Smooth muscle cell (in vitro differentiated cells): ENCODE results near the gene MED23. TPM values are rescaled to one million over a fixed set of nuclear protein-coding genes. Genes with fewer than 3 reads are reported as not detected.

ENCODE experiments used
- DNase-seq: peaks from one replicate; lab custom pipeline; 2025; ENCODE audit not compliant: unreplicated experiment; lab: John Stamatoyannopoulos, UW
- H2AFZ ChIP-seq: fragments of 200-600 bp; sonication (generic); 2 replicates; pipeline ENCODE4 v1.6.0; 2016; ENCODE audit warnings: antibody characterized with exemption, low read depth, mild to moderate bottlenecking
- H3F3A ChIP-seq: fragments of 200-600 bp; sonication (generic); 2 replicates; pipeline ENCODE4 v1.6.0; 2017; ENCODE audit warnings: antibody characterized with exemption, low read depth
- H3K27ac ChIP-seq: fragments of 200-600 bp; sonication (generic); 2 replicates; pipeline ENCODE4 v1.5.1; 2016; ENCODE audit warnings: low read depth, mild to moderate bottlenecking
- H3K27me3 ChIP-seq: fragments of 200-600 bp; sonication (generic); 2 replicates; pipeline ENCODE4 v1.6.1; 2016; ENCODE audit warnings: low read depth, mild to moderate bottlenecking
- H3K36me3 ChIP-seq: fragments of 200-600 bp; sonication (generic); 2 replicates; pipeline ENCODE4 v1.5.1; 2016; ENCODE audit warnings: low read depth
- H3K4me1 ChIP-seq: fragments of 200-600 bp; sonication (generic); 2 replicates; pipeline ENCODE4 v1.5.1; 2016; ENCODE audit warnings: low read depth
- H3K4me2 ChIP-seq: fragments of 200-600 bp; sonication (generic); 2 replicates; pipeline ENCODE4 v1.6.0; 2016; ENCODE audit warnings: mild to moderate bottlenecking
- H3K4me3 ChIP-seq: fragments of 200-600 bp; sonication (generic); 2 replicates; pipeline ENCODE4 v1.5.1; 2016; ENCODE audit warnings: mild to moderate bottlenecking
- H3K79me2 ChIP-seq: fragments of 200-600 bp; sonication (generic); 2 replicates; pipeline ENCODE4 v1.6.0; 2016; ENCODE audit warnings: low read depth, mild to moderate bottlenecking
- H3K9ac ChIP-seq: fragments of 200-600 bp; sonication (generic); 2 replicates; pipeline ENCODE4 v1.6.0; 2016; ENCODE audit warnings: low read depth
- H3K9me3 ChIP-seq: fragments of 200-600 bp; sonication (generic); replicated peaks from 2 replicates; pipeline ENCODE4 v1.5.1; 2016; ENCODE audit warnings: low read depth
- H4K20me1 ChIP-seq: fragments of 200-600 bp; sonication (generic); 2 replicates; pipeline ENCODE4 v1.6.0; 2016; ENCODE audit warnings: low read depth
- CTCF ChIP-seq: fragments of 200-600 bp; sonication (generic); IDR thresholded peaks from 2 replicates; pipeline ENCODE4 v1.5.1; 2017; ENCODE audit warnings: borderline replicate concordance, mild to moderate bottlenecking, antibody characterized with exemption; ENCODE audit not compliant: insufficient read depth, poor library complexity, severe bottlenecking
- WGBS: methylation state at CpG from one replicate; pipeline ENCODE4 v1.1.7; 2016; ENCODE audit warnings: low lambda C conversion rate; 5-methylcytosine and 5-hydroxymethylcytosine counted together
- polyA plus RNA-seq: library from polyadenylated mRNA; unstranded; fragments of >200 nt; fragmentation: Nextera tagmentation; extraction: Ambion mirVana; gene quantifications from 2 replicates; pipeline ENCODE4 v1.2.1, GENCODE V29; 2016
- total RNA-seq: library from RNA; depleted of rRNA; stranded (reverse); fragments of >200 nt; gene quantifications from 2 replicates; pipeline ENCODE4 v1.2.3, GENCODE V29; 2014

Gene MED23
- total and polyA plus RNA-seq, 2 experiments from 2014 or later: 17.1 to 46.4 TPM

DNA sequence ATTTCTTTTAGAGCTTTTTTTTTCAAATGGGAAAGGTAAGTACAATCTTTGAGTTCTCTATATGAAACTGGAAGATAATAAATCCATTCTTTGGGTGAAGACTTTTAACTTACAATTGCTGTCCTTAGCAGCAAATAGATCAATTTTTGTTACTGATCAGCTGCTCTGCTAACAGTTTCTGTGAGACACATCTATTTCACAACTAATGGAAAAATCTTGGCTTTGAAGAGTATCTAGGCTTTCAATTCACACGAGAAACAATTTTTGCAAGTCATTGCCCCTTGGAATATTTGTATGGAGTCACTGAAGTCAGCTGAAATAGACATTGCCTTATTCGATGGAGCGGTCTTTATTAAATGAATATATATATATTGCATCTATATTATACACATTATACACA lies 75.5 kb downstream of the MED23 start:
- WGBS: 93% methylated on average over 3 of the region's 3 CpGs
- no peak for TF ChIP-seq CTCF
- Histone ChIP-seq H3K27me3 (peaks cover 3% of the 10 kb centered on the region), H3K4me2 (no peak overlapping the region), H3K9me3 (no peaks in the 10 kb centered on the region), H4K20me1 (no peaks in the 10 kb centered on the region), H3K27ac (no peak overlapping the region), H3K4me3 (no peak overlapping the region), H3K79me2 (no peaks in the 10 kb centered on the region), H3K4me1 (no peaks in the 10 kb centered on the region), H3K36me3 (no peaks in the 10 kb centered on the region), H3K9ac (no peak overlapping the region), H3F3A (no peaks in the 10 kb centered on the region), H2AFZ (no peak overlapping the region)
- DNase-seq: no peak

GRCh38 chr6:131551902-131552301 lies 76.1 kb downstream of the MED23 start:
- DNase-seq: no peak
- peaks cover 3% of the 10 kb centered on the region for H3K27me3 ChIP-seq
- no peak overlapping the region for H3K27ac ChIP-seq
- no peaks in the 10 kb centered on the region for H4K20me1 ChIP-seq
- 95% methylated on average over 4 of the region's 4 CpGs for WGBS
- no peak overlapping the region for H3K4me2 ChIP-seq
- H3F3A ChIP-seq: no peaks in the 10 kb centered on the region
- H3K4me3 ChIP-seq: no peak overlapping the region
- H3K4me1 ChIP-seq: no peaks in the 10 kb centered on the region
- H2AFZ ChIP-seq: no peak overlapping the region
- no peak overlapping the region for H3K9ac ChIP-seq
- no peaks in the 10 kb centered on the region for H3K79me2 ChIP-seq
- no peak for TF ChIP-seq CTCF
- H3K9me3 ChIP-seq: no peaks in the 10 kb centered on the region
- no peaks in the 10 kb centered on the region for H3K36me3 ChIP-seq

DNA sequence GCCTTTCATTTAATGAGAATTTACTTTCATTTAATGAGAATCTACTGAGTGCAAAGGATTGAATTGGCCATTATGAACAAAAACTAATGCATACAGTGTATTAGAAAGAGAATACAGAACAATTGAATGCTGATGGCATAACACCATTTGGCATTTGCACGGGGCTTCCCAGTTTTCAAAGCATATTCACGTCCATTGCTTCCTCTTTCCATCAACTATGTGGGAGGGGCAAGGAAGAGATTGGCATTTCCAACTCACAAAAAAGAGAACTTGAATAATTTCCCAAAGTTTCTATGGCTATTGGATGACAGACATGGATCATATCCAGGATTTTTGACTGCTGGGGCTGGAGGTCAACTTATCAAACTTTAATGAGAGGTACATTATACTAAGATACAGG lies 78.2 kb downstream of the MED23 start:
- 84% methylated on average over 2 of the region's 2 CpGs for WGBS
- Histone ChIP-seq H3K4me3 (no peak overlapping the region), H3K36me3 (no peaks in the 10 kb centered on the region)

More for the DNA sequence above, 78.2 kb downstream of the MED23 start:
- no peak for TF ChIP-seq CTCF
- H3K9me3 ChIP-seq: no peaks in the 10 kb centered on the region
- no peak for DNase-seq
- H3K27me3 ChIP-seq: peaks cover 3% of the 10 kb centered on the region
- H3K4me1 ChIP-seq: no peaks in the 10 kb centered on the region
- no peak overlapping the region for H3K9ac ChIP-seq
- H3K27ac ChIP-seq: no peak overlapping the region
- H2AFZ ChIP-seq: no peak overlapping the region
- no peaks in the 10 kb centered on the region for H3K79me2 ChIP-seq
- no peak overlapping the region for H3K4me2 ChIP-seq
- H3F3A ChIP-seq: no peaks in the 10 kb centered on the region
- no peaks in the 10 kb centered on the region for H4K20me1 ChIP-seq
